KMS-11 (cell line): ENCODE data around the gene PCGF1.

Experiments used
- H2AFZ ChIP-seq: fragments of 200-600 bp; sonication (generic); 2 replicates; pipeline ENCODE4 v1.6.1; 2016; ENCODE audit warnings: antibody characterized with exemption, mixed run types, low read depth
- H3K27ac ChIP-seq: fragments of 200-600 bp; sonication (generic); 2 replicates; pipeline ENCODE4 v1.6.1; 2016; ENCODE audit warnings: mild to moderate bottlenecking, mixed run types
- H3K27me3 ChIP-seq: fragments of 200-600 bp; sonication (generic); 2 replicates; pipeline ENCODE4 v1.6.1; 2017; ENCODE audit warnings: mild to moderate bottlenecking, low read depth, mixed run types, moderate library complexity; ENCODE audit not compliant: insufficient read depth
- H3K36me3 ChIP-seq: fragments of 200-600 bp; sonication (generic); 2 replicates; pipeline ENCODE4 v1.6.1; 2017; ENCODE audit warnings: mild to moderate bottlenecking, mixed run types; ENCODE audit not compliant: insufficient read depth
- H3K4me1 ChIP-seq: fragments of 200-600 bp; sonication (generic); 2 replicates; pipeline ENCODE4 v1.6.1; 2016; ENCODE audit warnings: mild to moderate bottlenecking, low read depth, mixed run types; ENCODE audit not compliant: poor library complexity, severe bottlenecking
- H3K4me2 ChIP-seq: fragments of 200-600 bp; sonication (generic); 2 replicates; pipeline ENCODE4 v1.7.0; 2016; ENCODE audit warnings: mild to moderate bottlenecking, mixed run types
- H3K4me3 ChIP-seq: fragments of 200-600 bp; sonication (generic); IDR thresholded peaks from 2 replicates; pipeline ENCODE4 v1.6.1; 2017; ENCODE audit warnings: low read depth, low read length, mixed read lengths; ENCODE audit not compliant: insufficient read depth
- H3K79me2 ChIP-seq: fragments of 200-600 bp; sonication (generic); 2 replicates; pipeline ENCODE4 v1.6.1; 2016; ENCODE audit warnings: low read depth, mixed run types; ENCODE audit not compliant: insufficient read depth
- H3K9ac ChIP-seq: fragments of 200-600 bp; sonication (generic); 2 replicates; pipeline ENCODE4 v1.6.1; 2016; ENCODE audit warnings: mild to moderate bottlenecking, mixed run types
- H4K20me1 ChIP-seq: fragments of 200-600 bp; sonication (generic); 2 replicates; pipeline ENCODE4 v1.6.1; 2016; ENCODE audit warnings: mild to moderate bottlenecking, mixed run types; ENCODE audit not compliant: insufficient read depth
- TF ChIP-seq, protein P1 (sequence below): fragments of 200-600 bp; sonication (generic); conservative IDR thresholded peaks from 2 replicates; pipeline ENCODE4 v1.6.1; 2017; ENCODE audit warnings: low read depth, mild to moderate bottlenecking, antibody characterized with exemption, low read length, moderate library complexity, mixed read lengths

Gene PCGF1

GRCh38 chr2:74524955-74525716, 17.6 kb upstream of the PCGF1 start:
- no peak overlapping the region for H3K4me3 ChIP-seq
- H3K27me3 ChIP-seq: peaks cover 7% of the 10 kb centered on the region; the same call in 1 of the 2 replicates
- TF ChIP-seq, protein P1, sequence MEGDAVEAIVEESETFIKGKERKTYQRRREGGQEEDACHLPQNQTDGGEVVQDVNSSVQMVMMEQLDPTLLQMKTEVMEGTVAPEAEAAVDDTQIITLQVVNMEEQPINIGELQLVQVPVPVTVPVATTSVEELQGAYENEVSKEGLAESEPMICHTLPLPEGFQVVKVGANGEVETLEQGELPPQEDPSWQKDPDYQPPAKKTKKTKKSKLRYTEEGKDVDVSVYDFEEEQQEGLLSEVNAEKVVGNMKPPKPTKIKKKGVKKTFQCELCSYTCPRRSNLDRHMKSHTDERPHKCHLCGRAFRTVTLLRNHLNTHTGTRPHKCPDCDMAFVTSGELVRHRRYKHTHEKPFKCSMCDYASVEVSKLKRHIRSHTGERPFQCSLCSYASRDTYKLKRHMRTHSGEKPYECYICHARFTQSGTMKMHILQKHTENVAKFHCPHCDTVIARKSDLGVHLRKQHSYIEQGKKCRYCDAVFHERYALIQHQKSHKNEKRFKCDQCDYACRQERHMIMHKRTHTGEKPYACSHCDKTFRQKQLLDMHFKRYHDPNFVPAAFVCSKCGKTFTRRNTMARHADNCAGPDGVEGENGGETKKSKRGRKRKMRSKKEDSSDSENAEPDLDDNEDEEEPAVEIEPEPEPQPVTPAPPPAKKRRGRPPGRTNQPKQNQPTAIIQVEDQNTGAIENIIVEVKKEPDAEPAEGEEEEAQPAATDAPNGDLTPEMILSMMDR: no peak
- H2AFZ ChIP-seq: no peak overlapping the region
- no peak overlapping the region for H3K4me2 ChIP-seq
- no peaks in the 10 kb centered on the region for H4K20me1 ChIP-seq
- no peak overlapping the region for H3K9ac ChIP-seq
- peaks cover 22% of the 10 kb centered on the region for H3K79me2 ChIP-seq
- H3K4me1 ChIP-seq: peaks cover 10% of the 10 kb centered on the region
- no peak overlapping the region for H3K27ac ChIP-seq
- H3K36me3 ChIP-seq: peaks cover 4% of the 10 kb centered on the region; the same call in 1 of the 2 replicates

GRCh38 chr2:74524005-74524404, 16.5 kb upstream of the PCGF1 start:
- Histone ChIP-seq H2AFZ (no peak overlapping the region), H3K27me3 (peaks cover 15% of the 10 kb centered on the region; the same call in 1 of the 2 replicates), H3K36me3 (peaks cover 4% of the 10 kb centered on the region; the same call in 1 of the 2 replicates), H3K27ac (no peak overlapping the region), H3K4me1 (peaks cover 10% of the 10 kb centered on the region), H3K9ac (no peak overlapping the region), H3K4me3 (no peak overlapping the region), H4K20me1 (no peaks in the 10 kb centered on the region), H3K4me2 (no peak overlapping the region), H3K79me2 (peaks cover 18% of the 10 kb centered on the region)
- TF ChIP-seq, protein P1: no peak

GRCh38 chr2:74522516-74522915, 15.0 kb upstream of the PCGF1 start:
- TF ChIP-seq, protein P1: no peak
- H3K9ac ChIP-seq: no peak overlapping the region

GRCh38 chr2:74516650-74517049, 9.2 kb upstream of the PCGF1 start:
- no peaks in the 10 kb centered on the region for H3K79me2 ChIP-seq
- H3K4me3 ChIP-seq: no peak overlapping the region
- H3K9ac ChIP-seq: no peak overlapping the region
- H4K20me1 ChIP-seq: no peaks in the 10 kb centered on the region
- no peaks in the 10 kb centered on the region for H3K36me3 ChIP-seq
- H3K27ac ChIP-seq: no peak overlapping the region
- no peak overlapping the region for H2AFZ ChIP-seq
- peaks cover 4% of the 10 kb centered on the region for H3K4me1 ChIP-seq
- TF ChIP-seq, protein P1: no peak
- no peak overlapping the region for H3K4me2 ChIP-seq
- peaks cover 56% of the 10 kb centered on the region for H3K27me3 ChIP-seq

More at GRCh38 chr2:74522516-74522915, 15.0 kb upstream of the PCGF1 start:
- Histone ChIP-seq H3K79me2 (peaks cover 3% of the 10 kb centered on the region; the same call in 1 of the 2 replicates), H3K4me2 (no peak overlapping the region), H3K27me3 (peaks cover 27% of the 10 kb centered on the region; the same call in 1 of the 2 replicates), H3K36me3 (peaks cover 4% of the 10 kb centered on the region; the same call in 1 of the 2 replicates), H4K20me1 (no peaks in the 10 kb centered on the region), H2AFZ (no peak overlapping the region), H3K4me3 (no peak overlapping the region), H3K4me1 (no peaks in the 10 kb centered on the region), H3K27ac (no peak overlapping the region)
